Esophagus muscularis mucosa (tissue), 4 donors: ENCODE results near the gene OBSCN. TPM values are rescaled to one million over a fixed set of nuclear protein-coding genes. Genes with fewer than 3 reads are reported as not detected.

Experiments
- DNase-seq: peaks from one replicate; pipeline ENCODE4 v3.0.0-alpha.2; 2017; ENCODE audit errors: extremely low spot score
- H3K27ac ChIP-seq, 4 donors: fragments of 200-600 bp; sonication (generic); replicated peaks in 1 of 4; 1 replicate in 3 of 4; 2 replicates in 1 of 4; pipeline ENCODE4 v1.5.1; 2016 to 2019; ENCODE audit warnings: mild to moderate bottlenecking in 1 of 4
- H3K27me3 ChIP-seq, 4 donors: fragments of 200-600 bp; sonication (generic); one replicate each; pipeline versions ENCODE4 v1.5.1 to v1.6.0; 2016 to 2019
- H3K36me3 ChIP-seq, 4 donors: fragments of 200-600 bp; sonication (generic); one replicate each; pipeline ENCODE4 v1.5.1; 2016 to 2019
- H3K4me1 ChIP-seq, 4 donors: fragments of 200-600 bp; sonication (generic); one replicate each; pipeline ENCODE4 v1.5.1; 2016 to 2019
- H3K4me3 ChIP-seq, 4 donors: fragments of 200-600 bp; sonication (generic); 1 replicate in 2 of 4; 2 replicates in 2 of 4; pipeline ENCODE4 v1.5.1; 2016 to 2019; ENCODE audit warnings: mild to moderate bottlenecking in 4 of 4, moderate library complexity in 1 of 4
- H3K9me3 ChIP-seq, 4 donors: fragments of 200-600 bp; sonication (generic); 1 replicate in 3 of 4; 2 replicates in 1 of 4; pipeline ENCODE4 v1.5.1; 2016 to 2019
- CTCF ChIP-seq, 3 experiments: fragments of 200-600 bp in 2 of 3; fragments of 450-650 bp in 1 of 3; sonication (generic) in 2 of 3; IDR thresholded peaks; one replicate each; pipeline ENCODE4 v1.5.1; 2017 to 2019; ENCODE audit warnings: antibody characterized with exemption in 3 of 3, mild to moderate bottlenecking in 2 of 3, moderate library complexity in 1 of 3
- EP300 ChIP-seq: sonication (generic); formaldehyde crosslinking; IDR thresholded peaks from one replicate; pipeline ENCODE4 v1.6.1; 2017; ENCODE audit warnings: antibody characterized with exemption
- POLR2A ChIP-seq: fragments of 450-650 bp; IDR thresholded peaks from one replicate; pipeline ENCODE4 v1.6.1; 2017; ENCODE audit warnings: antibody characterized with exemption, moderate library complexity, mild to moderate bottlenecking, low read depth
- POLR2AphosphoS5 ChIP-seq, 2 donors: sonication (generic); formaldehyde crosslinking; IDR thresholded peaks; one replicate each; pipeline ENCODE4 v1.6.1; 2017; ENCODE audit warnings: antibody characterized with exemption in 2 of 2
- WGBS: methylation state at CpG from one replicate; pipeline ENCODE4 v1.1.5; 2018; 5-methylcytosine and 5-hydroxymethylcytosine counted together
- intact Hi-C: fragments of 100-400 bp; cut with DNase I; formaldehyde crosslinking; loops from one replicate; pipeline ENCODE4 v1.15.1; 2023
- total RNA-seq, 4 donors: library from RNA; depleted of rRNA; stranded (reverse); fragments of >200 nt; gene quantifications; one replicate each; pipeline versions ENCODE4 v1.1.0 to v1.2.1, GENCODE V29; 2016

OBSCN gene
- total RNA-seq, 4 donors from 2014 or later = 12.6 to 31.4 (median 17.8) TPM

GRCh38 chr1:228321895-228322294 is 114.1 kb downstream of the OBSCN start:
- Histone ChIP-seq H3K4me3 (no peak overlapping the region), H3K9me3 (peaks cover 0 to 17% (median 11%) of the 10 kb centered on the region in 4 donors), H3K4me1 (no peaks in the 10 kb centered on the region), H3K27me3 (no peaks in the 10 kb centered on the region), H3K27ac (no peak overlapping the region), H3K36me3 (peaks cover 0 to 92% (median 32%) of the 10 kb centered on the region in 4 donors)
- no peak for DNase-seq
- TF ChIP-seq EP300 (no peak), POLR2AphosphoS5 (IDR thresholded peaks at IDR 0.05) (no peak), POLR2A (no peak), CTCF (IDR thresholded peaks at IDR 0.05) (no peak)
- WGBS = 97% methylated on average over 12 of the region's 15 CpGs
- intact Hi-C loops = no loop called here

DNA sequence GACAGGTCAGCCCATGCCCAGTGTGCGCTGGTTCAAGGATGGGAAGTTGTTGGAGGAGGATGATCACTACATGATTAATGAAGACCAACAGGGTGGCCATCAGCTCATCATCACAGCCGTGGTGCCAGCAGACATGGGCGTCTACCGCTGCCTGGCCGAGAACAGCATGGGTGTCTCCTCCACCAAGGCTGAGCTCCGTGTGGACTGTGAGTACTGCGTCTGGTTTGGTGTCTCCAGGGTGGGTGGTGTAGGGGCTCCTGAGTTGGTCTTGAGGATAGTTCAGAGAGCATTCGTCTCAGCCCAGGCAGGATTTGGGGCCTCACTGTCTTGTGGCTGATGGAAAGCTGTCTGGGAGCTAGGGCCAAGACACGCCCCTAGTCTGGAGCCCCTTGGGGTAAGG is 115.6 kb downstream of the OBSCN start:
- DNase-seq = no peak

DNA sequence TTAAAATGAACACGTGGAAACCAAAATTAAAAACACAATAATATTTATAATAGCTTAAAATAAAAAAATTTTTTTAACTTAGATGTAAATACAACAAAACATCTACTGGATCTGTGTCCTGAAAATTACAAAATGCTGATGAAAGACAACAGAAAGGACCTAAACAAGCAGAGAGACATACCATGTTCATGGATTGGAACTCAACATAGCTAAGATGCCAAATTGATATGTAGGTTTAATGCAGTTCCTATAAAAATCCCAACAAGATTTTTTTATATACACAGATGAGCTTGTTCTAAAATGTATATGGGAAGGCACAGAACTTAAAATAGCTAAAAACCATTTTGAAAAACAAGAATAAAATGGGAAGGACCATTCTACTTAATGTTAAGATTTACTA is 117.4 kb downstream of the OBSCN start:
- intact Hi-C loops = no loop called here

More for the DNA sequence above, 115.6 kb downstream of the OBSCN start:
- no peaks in the 10 kb centered on the region for H3K27me3 ChIP-seq
- peaks cover 0 to 77% (median 26%) of the 10 kb centered on the region in 4 donors for H3K36me3 ChIP-seq
- 100% methylated on average over 4 of the region's 9 CpGs for WGBS
- no peak for TF ChIP-seq POLR2AphosphoS5 (IDR thresholded peaks at IDR 0.05)
- no peak for TF ChIP-seq EP300
- no peak for TF ChIP-seq CTCF (IDR thresholded peaks at IDR 0.05)
- no peak for TF ChIP-seq POLR2A
- H3K27ac ChIP-seq = no peak overlapping the region
- no peaks in the 10 kb centered on the region for H3K4me1 ChIP-seq
- H3K4me3 ChIP-seq = no peak overlapping the region
- H3K9me3 ChIP-seq = peaks cover 0 to 17% (median 11%) of the 10 kb centered on the region in 4 donors
- intact Hi-C loops = no loop called here

GRCh38 chr1:228329887-228330286 is 122.0 kb downstream of the OBSCN start:
- Histone ChIP-seq H3K27ac (no peak overlapping the region), H3K9me3 (peaks cover 0 to 9% (median 6%) of the 10 kb centered on the region in 4 donors), H3K36me3 (peaks cover 0 to 41% (median 4%) of the 10 kb centered on the region in 4 donors), H3K27me3 (no peaks in the 10 kb centered on the region), H3K4me3 (no peak overlapping the region), H3K4me1 (no peaks in the 10 kb centered on the region)
- DNase-seq = no peak
- TF ChIP-seq CTCF (IDR thresholded peaks at IDR 0.05) = no peak
- TF ChIP-seq POLR2AphosphoS5 (IDR thresholded peaks at IDR 0.05) = no peak
- TF ChIP-seq POLR2A = no peak
- no peak for TF ChIP-seq EP300
- WGBS = 82% methylated on average over 2 of the region's 2 CpGs
- intact Hi-C loops = no loop called here

More for the DNA sequence above, 117.4 kb downstream of the OBSCN start:
- Histone ChIP-seq H3K4me1 (no peaks in the 10 kb centered on the region), H3K27me3 (no peaks in the 10 kb centered on the region), H3K27ac (no peak overlapping the region), H3K4me3 (no peak overlapping the region), H3K36me3 (peaks cover 0 to 59% (median 19%) of the 10 kb centered on the region in 4 donors), H3K9me3 (peaks cover 0 to 17% (median 11%) of the 10 kb centered on the region in 4 donors)
- TF ChIP-seq POLR2AphosphoS5 (IDR thresholded peaks at IDR 0.05) (no peak), POLR2A (no peak), EP300 (no peak), CTCF (IDR thresholded peaks at IDR 0.05) (no peak)
- DNase-seq = no peak
- 79% methylated on average over 1 of the region's 1 CpG for WGBS
